ENCODE results near the gene DUSP1. TPM values are rescaled to one million over a fixed set of nuclear protein-coding genes. Genes with fewer than 3 reads are reported as not detected.
A peak's percentile ranks its signal among the peaks of the same experiment; 100 is the strongest.
"Not testable (repeated sequence)": the region's sequence is repeated elsewhere in the genome, so short reads cannot be mapped to it uniquely, and the experiment has no call there.

The DUSP1 gene
- total RNA-seq, 1 experiment from 2014 or later = 80.5 TPM

- DNase-seq (ENCODE audit: low read depth) = no peak
Observed at GRCh38 chr5:172797771-172798191, 26.8 kb upstream of the DUSP1 start.

GRCh38 chr5:172796306-172796705 lies 25.3 kb upstream of the DUSP1 start:
- DNase-seq (ENCODE audit: low read depth) = no peak

- DNase-seq (ENCODE audit: low read depth) = peak; percentile 85
Observed at GRCh38 chr5:172795318-172795977, 24.5 kb upstream of the DUSP1 start.

GRCh38 chr5:172793577-172794488 lies 22.8 kb upstream of the DUSP1 start:
- DNase-seq (ENCODE audit: low read depth) = peak; percentile 72

- DNase-seq (ENCODE audit: low read depth) = peak; percentile 77
Observed at GRCh38 chr5:172792701-172793570, 21.9 kb upstream of the DUSP1 start.

- DNase-seq (ENCODE audit: low read depth) = peak; percentile 47
Observed at GRCh38 chr5:172791726-172792445, 20.9 kb upstream of the DUSP1 start.

- DNase-seq (ENCODE audit: low read depth) = no peak
Observed at GRCh38 chr5:172791286-172791685, 20.3 kb upstream of the DUSP1 start.

GRCh38 chr5:172790496-172790889 lies 19.5 kb upstream of the DUSP1 start:
- DNase-seq (ENCODE audit: low read depth) = no peak

- peak; percentile 90 for DNase-seq (ENCODE audit: low read depth)
Observed at GRCh38 chr5:172789687-172790495, 18.9 kb upstream of the DUSP1 start.

- DNase-seq (ENCODE audit: low read depth) = peak; percentile 63
Observed at GRCh38 chr5:172788771-172789686, 18.0 kb upstream of the DUSP1 start.

GRCh38 chr5:172787538-172787937 lies 16.5 kb upstream of the DUSP1 start:
- DNase-seq (ENCODE audit: low read depth) = not testable (repeated sequence)

- DNase-seq (ENCODE audit: low read depth) = no peak
Observed at GRCh38 chr5:172786736-172787462, 15.9 kb upstream of the DUSP1 start.

GRCh38 chr5:172785429-172786088 lies 14.6 kb upstream of the DUSP1 start:
- DNase-seq (ENCODE audit: low read depth) = no peak

- DNase-seq (ENCODE audit: low read depth) = not testable (repeated sequence)
Observed at GRCh38 chr5:172784162-172784561, 13.2 kb upstream of the DUSP1 start.

- not testable (repeated sequence) for DNase-seq (ENCODE audit: low read depth)
Observed at GRCh38 chr5:172783319-172783718, 12.3 kb upstream of the DUSP1 start.

GRCh38 chr5:172782169-172783039 lies 11.4 kb upstream of the DUSP1 start:
- peak; percentile 62 for DNase-seq (ENCODE audit: low read depth)

Measured in M059J (cell line).